Measurements from ENCODE around the gene SYS1.

SYS1 gene

DNA sequence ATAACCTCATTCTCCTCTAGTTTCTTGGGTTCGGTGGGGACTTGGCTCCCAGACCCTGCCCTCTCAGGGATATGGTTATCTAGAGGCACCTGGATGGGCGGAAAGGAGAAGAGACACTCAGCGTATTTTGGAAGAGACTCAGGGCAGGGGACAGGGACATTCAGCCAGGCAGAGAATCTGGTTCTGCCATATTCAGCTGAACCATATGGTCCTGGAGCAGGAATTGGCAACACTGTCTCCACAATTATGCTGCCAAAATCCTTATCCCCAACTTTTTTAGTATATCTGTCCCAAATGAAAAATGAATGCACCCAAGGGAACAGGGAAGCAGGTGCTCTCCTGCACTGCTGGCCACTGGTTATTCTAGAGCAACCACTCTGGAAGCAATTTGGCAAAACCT is 32.5 kb upstream of the SYS1 start:
- peaks cover 2% of the 10 kb centered on the region for H3K4me1 Mint-ChIP-seq (ENCODE audit: low read depth)
- H3K4me3 Mint-ChIP-seq: no peak overlapping the region
- no peak overlapping the region for H3K27ac Mint-ChIP-seq
- no peak for DNase-seq (ENCODE audit: low spot score)
- peaks cover 10% of the 10 kb centered on the region for H3K36me3 Mint-ChIP-seq (ENCODE audit: low read depth)
- no peaks in the 10 kb centered on the region for H3K27me3 Mint-ChIP-seq (ENCODE audit: low read depth)
- no peaks in the 10 kb centered on the region for H3K9me3 Mint-ChIP-seq

DNA sequence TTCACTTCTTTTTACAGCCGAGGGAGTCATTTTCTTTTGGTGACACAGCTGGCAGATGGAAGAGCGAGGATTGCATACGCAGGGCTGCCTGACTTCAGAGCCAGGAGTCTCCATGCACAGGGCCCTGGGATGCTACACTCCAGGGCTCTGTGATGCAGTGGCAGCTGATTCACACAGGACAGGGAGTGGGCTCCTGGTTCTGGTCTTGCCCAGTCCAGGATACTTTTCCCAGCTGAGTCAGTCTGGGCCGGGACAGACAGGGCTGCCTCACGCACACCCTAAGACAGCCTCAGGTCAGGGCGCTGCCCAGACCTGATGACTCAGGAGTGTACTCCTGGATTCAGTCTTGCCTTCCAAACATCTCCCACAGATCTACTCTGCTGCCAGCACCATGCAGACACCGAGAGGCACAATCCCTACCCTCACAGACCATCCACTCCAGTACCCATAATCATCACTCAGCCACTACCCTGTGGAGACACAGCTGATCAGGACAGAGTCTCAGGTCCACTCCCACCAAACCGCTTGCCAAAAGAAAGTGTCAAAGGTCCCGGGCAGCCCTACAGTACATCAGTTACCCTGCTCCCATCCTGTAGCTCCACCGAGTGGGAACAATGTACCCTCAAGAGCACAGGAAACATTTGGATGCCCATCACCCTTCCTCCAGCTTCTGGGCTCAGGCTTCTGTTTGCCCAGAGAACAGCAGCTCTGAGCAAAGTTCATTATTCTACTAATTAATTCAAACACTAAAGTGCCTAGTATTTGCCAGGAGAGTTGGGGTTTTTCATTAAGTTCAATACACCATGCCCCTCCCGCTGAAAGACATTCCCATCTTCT is 26.2 kb upstream of the SYS1 start:
- Mint-ChIP-seq H3K27ac (peak overlapping the region; percentile 67), H3K4me3 (no peak overlapping the region), H3K9me3 (no peaks in the 10 kb centered on the region), H3K36me3 (ENCODE audit: low read depth) (no peaks in the 10 kb centered on the region), H3K27me3 (ENCODE audit: low read depth) (no peaks in the 10 kb centered on the region), H3K4me1 (ENCODE audit: low read depth) (peaks cover 8% of the 10 kb centered on the region)
- DNase-seq (ENCODE audit: low spot score): no peak

DNA sequence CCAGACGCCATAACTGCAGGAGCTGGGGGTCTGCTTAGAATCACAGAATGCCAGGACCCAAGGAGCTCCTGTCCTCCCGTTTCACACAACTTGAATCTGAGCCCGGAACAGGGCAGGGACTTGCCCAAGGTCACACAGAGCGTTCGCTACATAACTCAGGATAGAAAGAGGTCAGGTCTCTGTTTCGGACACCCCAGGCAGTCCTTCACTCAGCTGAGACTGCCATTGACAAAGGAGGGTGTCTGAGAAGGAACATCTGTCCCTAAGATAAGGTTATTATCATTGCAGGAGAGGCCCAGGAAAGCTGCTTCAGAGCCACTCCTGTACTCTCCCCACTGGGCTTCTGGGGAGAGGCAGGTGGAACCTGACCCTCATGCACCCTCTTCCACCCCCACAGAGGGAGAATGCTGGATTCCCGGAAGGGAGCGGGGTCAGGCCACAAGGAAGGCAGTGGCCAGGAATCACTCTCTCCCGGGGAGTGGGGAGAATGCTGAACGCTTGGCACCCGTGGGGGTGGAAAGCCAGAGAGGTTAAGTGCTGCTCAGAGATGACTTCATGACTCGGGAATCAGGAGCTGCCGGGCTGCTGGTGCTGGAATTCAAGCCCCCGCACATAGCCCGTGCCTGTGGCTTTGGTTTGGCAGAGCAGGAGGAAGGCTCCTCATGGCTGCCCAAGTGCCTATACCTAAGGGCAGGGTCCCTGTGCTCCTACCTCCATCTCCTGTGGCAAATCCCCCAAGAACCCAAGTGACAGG is 25.4 kb upstream of the SYS1 start:
- Mint-ChIP-seq H3K27me3 (ENCODE audit: low read depth) (no peaks in the 10 kb centered on the region), H3K4me1 (ENCODE audit: low read depth) (peaks cover 8% of the 10 kb centered on the region), H3K36me3 (ENCODE audit: low read depth) (no peaks in the 10 kb centered on the region), H3K9me3 (no peaks in the 10 kb centered on the region), H3K4me3 (no peak overlapping the region), H3K27ac (no peak overlapping the region)
- no peak for DNase-seq (ENCODE audit: low spot score)

DNA sequence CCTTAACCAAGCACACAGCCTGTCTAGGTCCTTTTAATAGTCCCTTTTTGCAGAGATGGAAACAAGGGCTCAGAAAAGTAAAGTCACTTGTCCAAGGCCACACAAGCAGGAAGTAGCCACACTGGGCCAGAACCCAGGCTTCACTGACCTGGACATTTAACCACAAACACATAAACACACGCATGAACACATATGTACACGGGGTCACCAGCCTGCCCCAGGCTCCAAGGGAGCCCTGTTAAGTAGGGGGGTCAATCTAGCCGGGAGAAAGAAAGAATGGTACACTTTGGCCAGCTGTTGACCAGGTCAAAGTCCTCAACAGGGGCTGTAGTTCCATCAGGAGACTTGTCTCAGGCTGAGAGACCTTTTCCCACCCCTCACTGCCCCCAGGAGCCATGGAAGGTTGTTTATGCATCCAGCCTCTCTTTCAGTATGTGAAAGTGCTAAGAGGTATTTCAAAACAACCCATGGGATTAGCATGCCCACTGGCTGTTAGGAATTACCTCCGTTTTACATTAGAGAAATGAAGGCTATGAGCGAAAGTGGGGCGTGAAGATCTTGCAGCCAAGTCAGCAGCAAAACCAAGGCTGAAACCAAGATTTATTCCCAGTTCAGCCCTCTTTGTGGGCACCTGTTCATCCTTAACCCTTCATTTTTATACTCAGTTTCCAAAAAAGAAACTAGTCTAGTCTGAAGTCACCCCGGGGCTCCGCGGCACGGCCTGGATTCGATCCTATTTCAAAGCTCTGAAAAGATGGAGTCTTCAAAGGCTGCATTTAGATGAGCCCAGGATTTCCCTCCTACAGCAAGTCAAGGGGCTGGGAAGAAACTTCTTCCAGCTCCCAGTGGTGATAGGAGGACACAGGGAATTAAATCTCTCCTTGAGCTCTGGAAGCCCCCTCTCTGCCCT is 24.6 kb upstream of the SYS1 start:
- no peaks in the 10 kb centered on the region for H3K36me3 Mint-ChIP-seq (ENCODE audit: low read depth)
- H3K27me3 Mint-ChIP-seq (ENCODE audit: low read depth): no peaks in the 10 kb centered on the region
- DNase-seq (ENCODE audit: low spot score): no peak
- H3K27ac Mint-ChIP-seq: no peak overlapping the region
- no peak overlapping the region for H3K4me3 Mint-ChIP-seq
- H3K9me3 Mint-ChIP-seq: no peaks in the 10 kb centered on the region
- peaks cover 8% of the 10 kb centered on the region for H3K4me1 Mint-ChIP-seq (ENCODE audit: low read depth)

DNA sequence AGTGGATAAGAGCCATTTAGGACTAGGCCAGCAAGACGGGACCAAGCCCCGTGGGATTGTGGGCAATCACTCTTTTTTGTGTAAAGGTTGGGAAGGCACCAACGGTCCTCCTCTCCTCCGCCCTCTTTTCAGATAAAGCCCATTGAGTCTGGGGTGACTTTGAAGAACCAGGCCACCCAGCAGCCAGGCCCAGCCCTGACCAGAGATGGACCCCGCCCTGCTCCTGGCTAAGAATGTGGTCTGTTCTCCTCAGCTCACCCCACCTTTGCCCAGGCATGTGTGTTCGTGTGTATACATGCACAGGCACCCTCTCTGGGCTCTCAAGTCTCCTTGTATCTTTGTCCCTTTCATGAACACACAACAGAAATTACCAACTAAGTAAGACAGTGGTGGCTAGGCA is 23.9 kb upstream of the SYS1 start:
- no peaks in the 10 kb centered on the region for H3K27me3 Mint-ChIP-seq (ENCODE audit: low read depth)
- peaks cover 9% of the 10 kb centered on the region for H3K4me1 Mint-ChIP-seq (ENCODE audit: low read depth)
- no peaks in the 10 kb centered on the region for H3K9me3 Mint-ChIP-seq
- H3K4me3 Mint-ChIP-seq: no peak overlapping the region
- H3K36me3 Mint-ChIP-seq (ENCODE audit: low read depth): no peaks in the 10 kb centered on the region
- no peak for DNase-seq (ENCODE audit: low spot score)
- H3K27ac Mint-ChIP-seq: no peak overlapping the region

DNA sequence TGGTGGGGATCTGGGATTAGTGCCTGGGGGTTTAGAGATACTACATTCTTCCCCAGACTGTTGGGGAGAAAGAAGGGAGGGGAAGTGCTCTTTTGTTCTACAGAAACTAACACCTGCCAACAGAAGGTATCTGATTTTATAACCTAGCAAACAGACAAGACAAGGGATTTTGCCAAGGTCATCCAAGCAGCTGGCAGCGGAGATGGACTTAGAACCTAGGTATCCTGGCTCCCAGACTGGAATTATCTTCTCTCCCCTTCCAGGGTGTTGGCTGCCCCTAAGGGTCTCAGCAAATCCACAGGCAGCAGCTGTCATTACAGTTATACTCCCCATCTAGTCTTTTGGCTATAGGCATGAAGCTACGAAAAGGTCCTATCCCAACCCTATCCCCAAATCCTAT is 23.2 kb upstream of the SYS1 start:
- Mint-ChIP-seq H3K4me3 (no peak overlapping the region), H3K27ac (no peak overlapping the region), H3K27me3 (ENCODE audit: low read depth) (no peaks in the 10 kb centered on the region), H3K9me3 (no peaks in the 10 kb centered on the region), H3K36me3 (ENCODE audit: low read depth) (no peaks in the 10 kb centered on the region), H3K4me1 (ENCODE audit: low read depth) (peaks cover 14% of the 10 kb centered on the region)
- DNase-seq (ENCODE audit: low spot score): no peak

DNA sequence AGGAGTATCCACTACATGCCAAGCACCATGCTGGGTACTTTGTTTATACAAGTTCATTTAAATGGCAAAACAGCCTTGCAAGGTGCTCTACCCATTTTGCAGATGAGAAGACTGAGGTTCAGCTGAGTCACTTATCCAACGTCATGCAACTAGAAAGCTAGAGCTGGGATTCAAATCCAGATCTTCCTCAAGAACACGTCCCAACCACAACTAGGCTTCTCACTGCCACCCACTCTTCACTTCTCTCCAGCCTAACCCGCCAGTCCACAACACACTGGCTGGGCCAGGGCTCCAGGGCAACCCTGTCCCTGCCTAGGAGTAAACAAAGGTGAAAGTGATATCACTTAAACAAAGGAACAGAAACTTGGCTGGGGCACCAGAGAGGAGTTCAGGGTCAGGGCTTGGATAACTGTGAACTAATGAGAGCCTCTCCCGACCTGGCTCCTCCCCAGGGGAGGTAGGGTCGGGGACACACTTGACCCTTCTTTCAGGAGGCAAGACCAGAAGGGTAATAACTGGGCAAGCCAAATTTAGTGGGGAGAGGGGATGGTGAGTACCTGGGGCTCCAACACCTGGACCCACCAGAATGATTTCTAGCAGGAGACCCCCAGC is 22.6 kb upstream of the SYS1 start:
- H3K27ac Mint-ChIP-seq: no peak overlapping the region

DNA sequence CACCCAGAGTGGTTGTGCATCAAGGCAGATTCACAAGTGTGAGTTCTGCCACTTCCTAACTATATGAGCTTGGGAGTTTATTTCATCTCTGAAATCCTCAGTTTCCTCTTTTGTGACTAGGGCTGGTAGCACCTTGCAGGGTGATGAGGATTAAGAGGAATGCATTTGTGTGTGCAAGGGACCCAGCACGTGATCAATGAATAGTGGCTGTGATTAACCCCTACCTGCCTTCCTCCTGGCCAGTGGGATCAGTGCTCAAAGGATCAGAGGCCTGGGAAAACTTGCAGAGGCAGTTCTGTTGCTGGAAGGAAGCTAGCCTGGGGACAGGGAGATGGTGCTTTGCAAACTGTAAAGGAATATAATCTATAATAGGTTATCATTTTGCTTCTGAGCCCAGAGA is 22.0 kb upstream of the SYS1 start:
- peaks cover 23% of the 10 kb centered on the region for H3K4me1 Mint-ChIP-seq (ENCODE audit: low read depth)
- no peak for DNase-seq (ENCODE audit: low spot score)
- H3K4me3 Mint-ChIP-seq: no peak overlapping the region
- H3K9me3 Mint-ChIP-seq: no peaks in the 10 kb centered on the region
- no peak overlapping the region for H3K27ac Mint-ChIP-seq
- H3K27me3 Mint-ChIP-seq (ENCODE audit: low read depth): no peaks in the 10 kb centered on the region
- peaks cover 2% of the 10 kb centered on the region for H3K36me3 Mint-ChIP-seq (ENCODE audit: low read depth)

More for the DNA sequence above, 22.6 kb upstream of the SYS1 start:
- no peak for DNase-seq (ENCODE audit: low spot score)
- peaks cover 17% of the 10 kb centered on the region for H3K4me1 Mint-ChIP-seq (ENCODE audit: low read depth)
- H3K27me3 Mint-ChIP-seq (ENCODE audit: low read depth): no peaks in the 10 kb centered on the region
- no peak overlapping the region for H3K4me3 Mint-ChIP-seq
- peaks cover 2% of the 10 kb centered on the region for H3K36me3 Mint-ChIP-seq (ENCODE audit: low read depth)
- H3K9me3 Mint-ChIP-seq: no peaks in the 10 kb centered on the region

DNA sequence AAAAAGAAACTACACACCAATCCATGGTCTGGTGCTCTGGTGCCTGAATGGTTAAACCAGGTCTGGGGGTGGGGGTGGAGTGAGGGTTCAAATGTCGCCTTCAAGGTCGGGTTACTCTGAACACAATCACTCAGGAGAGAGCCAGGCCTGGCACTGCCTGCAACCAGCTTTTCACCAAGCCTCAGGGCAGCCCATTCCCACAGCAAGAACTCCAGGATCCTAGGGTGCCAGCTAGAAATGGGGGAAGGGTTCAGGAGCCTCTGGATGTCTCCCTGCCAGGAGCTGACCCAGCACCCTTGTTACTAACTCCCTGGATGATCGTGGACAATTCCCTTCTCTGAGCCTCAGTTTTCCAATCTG is 21.4 kb upstream of the SYS1 start:
- Mint-ChIP-seq H3K27me3 (ENCODE audit: low read depth) (no peaks in the 10 kb centered on the region), H3K4me1 (ENCODE audit: low read depth) (peaks cover 28% of the 10 kb centered on the region), H3K36me3 (ENCODE audit: low read depth) (peaks cover 2% of the 10 kb centered on the region), H3K27ac (peak overlapping the region; percentile 10), H3K4me3 (no peak overlapping the region), H3K9me3 (no peaks in the 10 kb centered on the region)
- no peak for DNase-seq (ENCODE audit: low spot score)

DNA sequence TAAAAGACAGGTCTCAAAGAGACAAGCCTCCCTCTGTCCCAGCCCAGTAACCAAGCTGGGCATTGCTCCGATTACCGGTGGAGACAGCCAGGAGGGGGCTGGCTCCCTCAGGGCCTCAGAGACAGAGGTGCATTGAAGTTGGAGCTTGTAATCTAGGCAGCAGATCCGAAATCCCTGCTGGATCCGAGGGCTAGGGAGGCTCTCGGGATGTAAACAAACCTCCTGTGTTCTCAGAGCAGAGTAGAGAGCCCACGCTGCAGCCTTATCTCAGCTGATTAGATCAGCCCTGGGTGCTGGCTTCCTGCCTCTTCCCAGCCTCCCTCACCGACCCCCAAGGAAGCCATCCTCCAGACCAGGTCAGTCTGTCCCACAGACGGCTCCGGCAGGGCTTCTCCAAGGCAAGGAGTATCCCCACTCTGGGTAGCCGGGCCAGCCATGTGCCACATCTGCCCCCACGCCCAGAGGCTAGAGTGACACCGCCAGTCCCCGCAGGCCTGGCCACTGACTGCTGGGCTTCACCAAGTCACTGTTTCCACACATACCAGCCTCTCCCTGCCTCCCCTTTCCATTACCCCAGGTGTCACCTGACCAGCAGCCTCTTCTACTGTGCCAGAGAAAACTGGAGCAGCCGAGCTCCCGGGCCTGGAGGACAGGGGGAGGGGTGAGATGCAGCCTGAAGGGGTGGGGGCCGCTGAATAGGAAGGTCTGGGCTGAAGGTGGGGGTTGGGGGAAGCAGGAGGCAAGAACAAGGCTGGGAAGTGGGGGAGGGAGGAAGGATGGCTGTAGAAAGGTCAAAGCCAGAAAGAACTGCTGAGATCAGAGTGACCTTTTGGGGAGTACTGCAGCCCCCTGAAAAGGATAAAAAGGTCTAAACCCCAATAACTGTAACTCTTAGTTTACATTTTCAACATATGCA is 20.8 kb upstream of the SYS1 start:
- H3K4me3 Mint-ChIP-seq: no peak overlapping the region
- H3K9me3 Mint-ChIP-seq: no peaks in the 10 kb centered on the region
- H3K4me1 Mint-ChIP-seq (ENCODE audit: low read depth): peaks cover 34% of the 10 kb centered on the region
- H3K36me3 Mint-ChIP-seq (ENCODE audit: low read depth): peaks cover 2% of the 10 kb centered on the region
- H3K27me3 Mint-ChIP-seq (ENCODE audit: low read depth): no peaks in the 10 kb centered on the region
- DNase-seq (ENCODE audit: low spot score): no peak
- peak overlapping the region; percentile 10 for H3K27ac Mint-ChIP-seq

DNA sequence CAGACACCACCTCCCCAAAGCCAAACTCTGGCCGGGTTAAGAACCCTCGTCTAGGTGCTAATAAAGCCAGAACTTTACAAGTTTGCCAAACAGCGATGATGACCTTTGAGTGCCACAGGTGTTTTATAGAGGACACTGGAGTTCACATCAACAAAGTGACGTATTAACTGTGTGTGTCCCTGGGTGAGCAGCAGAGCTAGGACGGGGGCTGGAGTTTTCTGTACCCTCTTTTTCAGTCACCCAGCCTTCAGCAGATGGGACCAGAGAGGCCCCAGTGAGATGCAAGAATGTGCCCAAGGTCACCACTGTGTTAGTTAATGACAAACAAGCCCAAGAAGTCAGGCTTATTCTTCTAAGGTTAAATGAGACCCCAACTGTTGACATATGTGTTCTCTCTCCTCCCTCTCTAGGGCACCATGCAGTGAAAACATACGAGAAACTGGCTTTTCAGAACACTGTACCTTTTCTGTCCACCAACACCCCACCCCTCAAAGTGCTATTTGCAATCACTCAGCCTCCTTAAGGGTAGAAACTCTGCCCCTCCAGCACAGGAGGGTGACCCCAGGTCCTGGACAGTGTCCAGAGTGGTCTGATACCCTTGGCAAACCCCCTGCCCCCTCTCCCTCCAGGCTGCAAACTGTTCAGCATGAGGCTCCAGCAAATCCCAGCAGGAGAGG is 20.0 kb upstream of the SYS1 start:
- no peaks in the 10 kb centered on the region for H3K9me3 Mint-ChIP-seq
- no peak overlapping the region for H3K4me3 Mint-ChIP-seq
- H3K27me3 Mint-ChIP-seq (ENCODE audit: low read depth): no peaks in the 10 kb centered on the region
- peaks cover 2% of the 10 kb centered on the region for H3K36me3 Mint-ChIP-seq (ENCODE audit: low read depth)
- H3K27ac Mint-ChIP-seq: no peak overlapping the region
- DNase-seq (ENCODE audit: low spot score): no peak
- peaks cover 39% of the 10 kb centered on the region for H3K4me1 Mint-ChIP-seq (ENCODE audit: low read depth)

DNA sequence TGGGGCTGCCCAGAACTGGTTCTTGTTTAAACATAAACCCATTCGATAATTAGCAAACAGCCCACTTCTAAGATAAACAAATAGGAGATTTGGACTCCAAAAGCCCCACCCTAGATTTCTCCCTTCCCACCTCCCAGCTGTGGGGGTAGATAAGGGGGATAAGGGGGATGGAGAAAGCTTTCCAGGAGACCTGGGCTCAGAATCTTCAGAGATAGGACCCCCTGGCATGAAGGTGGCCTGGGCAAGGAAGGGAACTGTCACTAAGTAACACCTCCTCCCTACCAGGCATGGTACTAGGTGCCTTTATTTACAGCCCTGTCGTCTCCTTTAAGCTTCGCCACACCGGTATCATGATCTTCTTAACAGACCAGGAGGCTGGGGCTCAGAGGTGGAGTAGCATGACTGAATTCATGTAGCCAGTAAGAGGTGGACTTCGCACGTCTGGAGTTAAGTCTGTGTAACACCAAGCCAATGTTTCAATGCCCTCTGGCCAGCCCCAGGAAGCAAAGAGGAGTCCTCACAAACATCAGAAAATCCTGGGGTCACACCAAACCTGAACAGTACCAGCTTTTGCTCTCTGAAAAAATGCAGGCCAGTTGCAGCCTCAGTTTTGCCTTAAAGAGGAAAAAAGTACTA is 19.3 kb upstream of the SYS1 start:
- Mint-ChIP-seq H3K27me3 (ENCODE audit: low read depth) (no peaks in the 10 kb centered on the region), H3K4me1 (ENCODE audit: low read depth) (peaks cover 41% of the 10 kb centered on the region), H3K27ac (no peak overlapping the region), H3K4me3 (no peak overlapping the region), H3K9me3 (no peaks in the 10 kb centered on the region), H3K36me3 (ENCODE audit: low read depth) (peaks cover 2% of the 10 kb centered on the region)
- DNase-seq (ENCODE audit: low spot score): no peak

All from T-helper 2 cell treated with Interferon-gamma antibody and Interleukin-4, amounts not matched to agents 5 μg/mL and 100 μg/mL, for 36 hours (primary cell).